ENCODE measurements around the gene PRR14L.
"Not testable (repeated sequence)": the region's sequence is repeated elsewhere in the genome, so short reads cannot be mapped to it uniquely, and the experiment has no call there.

DNA sequence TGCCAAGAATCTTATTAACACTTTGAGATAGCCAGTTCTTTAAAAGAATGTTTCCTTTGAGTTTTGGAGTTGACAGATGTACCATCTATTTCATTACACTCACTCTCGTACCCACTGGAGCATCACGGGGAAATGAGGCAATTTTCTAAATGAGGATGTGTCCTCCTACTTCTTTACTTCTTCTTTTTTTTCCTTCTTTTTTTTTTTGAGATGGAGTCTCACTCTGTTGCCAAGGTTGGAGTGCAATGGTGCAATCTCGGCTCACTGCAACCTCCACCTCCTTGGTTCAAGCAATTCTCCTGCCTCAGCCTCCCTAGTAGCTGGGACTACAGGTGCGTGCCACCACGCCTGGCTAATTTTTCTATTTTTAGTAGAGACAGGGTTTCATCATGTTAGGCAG, 75.7 kb downstream of the PRR14L start:
- not testable (repeated sequence) for TF ChIP-seq POLR2A, EP300 (IDR thresholded peaks at IDR 0.05)
- TF ChIP-seq, protein P1, sequence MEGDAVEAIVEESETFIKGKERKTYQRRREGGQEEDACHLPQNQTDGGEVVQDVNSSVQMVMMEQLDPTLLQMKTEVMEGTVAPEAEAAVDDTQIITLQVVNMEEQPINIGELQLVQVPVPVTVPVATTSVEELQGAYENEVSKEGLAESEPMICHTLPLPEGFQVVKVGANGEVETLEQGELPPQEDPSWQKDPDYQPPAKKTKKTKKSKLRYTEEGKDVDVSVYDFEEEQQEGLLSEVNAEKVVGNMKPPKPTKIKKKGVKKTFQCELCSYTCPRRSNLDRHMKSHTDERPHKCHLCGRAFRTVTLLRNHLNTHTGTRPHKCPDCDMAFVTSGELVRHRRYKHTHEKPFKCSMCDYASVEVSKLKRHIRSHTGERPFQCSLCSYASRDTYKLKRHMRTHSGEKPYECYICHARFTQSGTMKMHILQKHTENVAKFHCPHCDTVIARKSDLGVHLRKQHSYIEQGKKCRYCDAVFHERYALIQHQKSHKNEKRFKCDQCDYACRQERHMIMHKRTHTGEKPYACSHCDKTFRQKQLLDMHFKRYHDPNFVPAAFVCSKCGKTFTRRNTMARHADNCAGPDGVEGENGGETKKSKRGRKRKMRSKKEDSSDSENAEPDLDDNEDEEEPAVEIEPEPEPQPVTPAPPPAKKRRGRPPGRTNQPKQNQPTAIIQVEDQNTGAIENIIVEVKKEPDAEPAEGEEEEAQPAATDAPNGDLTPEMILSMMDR (IDR thresholded peaks at IDR 0.05), result not testable (repeated sequence)
